H1 (cell line): ENCODE results near the gene PSMF1. TPM values are rescaled to one million over a fixed set of nuclear protein-coding genes. Genes with fewer than 3 reads are reported as not detected.

Experiments
- CTCF ChIA-PET: fragments of 300-600 bp; sonication (Branson Sonifier 250); formaldehyde crosslinking; loops from one replicate; lab custom pipeline; 2021; ENCODE audit not compliant: partially characterized antibody; lab: Charles Lee
- POLR2A ChIA-PET: fragments of 300-600 bp; sonication (Branson Sonifier 250); formaldehyde crosslinking; loops from one replicate; lab custom pipeline; 2021; ENCODE audit warnings: inconsistent platforms; ENCODE audit not compliant: partially characterized antibody; lab: Charles Lee
- DNase-seq, 2 experiments: peaks; one replicate each; pipeline versions ENCODE4 v3.0.0 to v3.0.0-alpha.2; 2010 to 2022; ENCODE audit warnings: low spot score in 2 of 2, low read depth in 1 of 2, mixed read lengths in 1 of 2
- FAIRE-seq: peaks from 2 replicates; lab custom pipeline; 2011; peaks lifted over from hg19 to GRCh38; lab: Jason Lieb, UNC
- H2AFZ ChIP-seq: 2 replicates; pipeline ENCODE4 v1.8.1; 2012; ENCODE audit warnings: low read length, inconsistent platforms
- H2AK5ac ChIP-seq: 2 replicates; pipeline ENCODE4 v1.6.1; 2013; ENCODE audit warnings: low read depth, low read length
- H2BK120ac ChIP-seq: replicated peaks from 2 replicates; pipeline ENCODE3; 2013; ENCODE audit warnings: low read depth, low read length, inconsistent platforms
- H2BK12ac ChIP-seq: 2 replicates; pipeline ENCODE4 v1.6.1; 2013; ENCODE audit warnings: low read depth, low read length
- H2BK15ac ChIP-seq: 2 replicates; pipeline ENCODE4 v1.6.1; 2013; ENCODE audit warnings: low read length
- H2BK20ac ChIP-seq: 2 replicates; pipeline ENCODE4 v1.6.1; 2013; ENCODE audit warnings: low read length
- H2BK5ac ChIP-seq: 2 replicates; pipeline ENCODE4 v1.6.1; 2013; ENCODE audit warnings: low read depth, low read length
- H3K14ac ChIP-seq: 2 replicates; pipeline ENCODE4 v1.6.1; 2013; ENCODE audit warnings: inconsistent platforms; ENCODE audit not compliant: insufficient read length
- H3K18ac ChIP-seq: 2 replicates; pipeline ENCODE4 v1.6.1; 2013; ENCODE audit warnings: low read length; ENCODE audit errors: extremely low read depth
- H3K23ac ChIP-seq: 2 replicates; pipeline ENCODE4 v1.6.1; 2013; ENCODE audit warnings: inconsistent platforms; ENCODE audit not compliant: insufficient read length
- H3K23me2 ChIP-seq: 2 replicates; pipeline ENCODE4 v1.6.1; 2013; ENCODE audit warnings: low read depth, low read length
- H3K27ac ChIP-seq: 2 replicates; pipeline ENCODE4 v1.6.1; 2011; ENCODE audit warnings: low read depth, low read length, inconsistent platforms
- H3K27me3 ChIP-seq, 4 experiments: replicated peaks in 1 of 4; 1 replicate in 1 of 4; 2 replicates in 3 of 4; pipeline versions ENCODE4 v1.6.1 to v1.8.1; 2011 to 2013; ENCODE audit warnings: low read length in 3 of 4, mild to moderate bottlenecking in 3 of 4, inconsistent platforms in 2 of 4, mixed read lengths in 2 of 4, moderate library complexity in 1 of 4; ENCODE audit not compliant: control insufficient read depth in 3 of 4, insufficient read depth in 3 of 4; ENCODE audit errors: extremely low read depth in 1 of 4
- H3K36me3 ChIP-seq, 4 experiments: 2 replicates each; pipeline versions ENCODE4 v1.6.1 to v1.8.1; 2011 to 2013; ENCODE audit warnings: mild to moderate bottlenecking in 4 of 4, low read length in 3 of 4, moderate library complexity in 2 of 4, control low read depth in 1 of 4, inconsistent platforms in 1 of 4; ENCODE audit not compliant: insufficient read depth in 4 of 4, control insufficient read depth in 2 of 4
- H3K4ac ChIP-seq: replicated peaks from 2 replicates; pipeline ENCODE3; 2013; ENCODE audit warnings: low read length, low read depth, mixed read lengths, inconsistent platforms; ENCODE audit not compliant: insufficient read length
- H3K4me1 ChIP-seq, 4 experiments: replicated peaks in 1 of 4; 1 replicate in 1 of 4; 2 replicates in 3 of 4; pipeline versions ENCODE4 v1.6.1 to v1.8.1; 2011 to 2013; ENCODE audit warnings: low read length in 3 of 4, inconsistent platforms in 2 of 4, mixed read lengths in 1 of 4; ENCODE audit not compliant: insufficient read depth in 4 of 4, control insufficient read depth in 3 of 4
- H3K4me2 ChIP-seq, 2 experiments: 2 replicates each; pipeline versions ENCODE4 v1.6.1 to v1.8.1; 2011 to 2013; ENCODE audit warnings: low read depth in 2 of 2, low read length in 2 of 2, control low read depth in 1 of 2, inconsistent platforms in 1 of 2, mild to moderate bottlenecking in 1 of 2; ENCODE audit not compliant: insufficient read depth in 1 of 2
- H3K4me3 ChIP-seq, 4 experiments: fragments of 200-600, 300-600 bp in 1 of 4; sonication (generic), shearing (Covaris generic), sonication (Bioruptor Twin) in 1 of 4; 2 replicates each; pipeline versions ENCODE4 v1.5.1 to v1.8.1; 2011 to 2016; ENCODE audit warnings: low read length in 4 of 4, low read depth in 3 of 4, control low read depth in 2 of 4, inconsistent platforms in 2 of 4, mild to moderate bottlenecking in 2 of 4, mixed read lengths in 1 of 4, moderate library complexity in 1 of 4; ENCODE audit not compliant: insufficient read depth in 2 of 4; ENCODE audit errors: extremely low read depth in 1 of 4
- H3K56ac ChIP-seq: replicated peaks from 2 replicates; pipeline ENCODE3; 2013; ENCODE audit warnings: low read depth, mild to moderate bottlenecking, mixed read lengths, low read length, inconsistent platforms; ENCODE audit not compliant: insufficient read length
- H3K79me1 ChIP-seq: 2 replicates; pipeline ENCODE4 v1.6.1; 2013; ENCODE audit warnings: low read depth, low read length, control low read depth
- H3K79me2 ChIP-seq, 2 experiments: 2 replicates each; pipeline versions ENCODE4 v1.6.1 to v1.8.1; 2012 to 2013; ENCODE audit warnings: low read length in 2 of 2, mild to moderate bottlenecking in 2 of 2, inconsistent platforms in 1 of 2; ENCODE audit not compliant: insufficient read depth in 2 of 2, control insufficient read depth in 1 of 2
- H3K9ac ChIP-seq, 4 experiments: replicated peaks in 1 of 4; 1 replicate in 1 of 4; 2 replicates in 3 of 4; pipeline versions ENCODE4 v1.6.1 to v1.8.1; 2011 to 2013; ENCODE audit warnings: low read depth in 3 of 4, low read length in 3 of 4, control low read depth in 2 of 4, mild to moderate bottlenecking in 2 of 4, moderate library complexity in 2 of 4, inconsistent platforms in 1 of 4; ENCODE audit errors: extremely low read depth in 1 of 4
- H3K9me3 ChIP-seq, 2 experiments: 2 replicates each; pipeline versions ENCODE4 v1.6.1 to v1.8.1; 2012 to 2013; ENCODE audit warnings: mild to moderate bottlenecking in 2 of 2, moderate library complexity in 2 of 2, control low read depth in 1 of 2, inconsistent platforms in 1 of 2, low read depth in 1 of 2, low read length in 1 of 2, mixed read lengths in 1 of 2; ENCODE audit not compliant: insufficient read depth in 2 of 2
- H4K20me1 ChIP-seq, 2 experiments: replicated peaks in 1 of 2; 2 replicates each; pipeline versions ENCODE3 to v1.8.1; 2011 to 2013; ENCODE audit warnings: inconsistent platforms in 2 of 2, low read length in 2 of 2, mild to moderate bottlenecking in 1 of 2; ENCODE audit not compliant: insufficient read depth in 2 of 2, control insufficient read depth in 1 of 2
- H4K5ac ChIP-seq: 2 replicates; pipeline ENCODE4 v1.6.1; 2013; ENCODE audit warnings: low read length, low read depth, mixed read lengths, inconsistent platforms; ENCODE audit not compliant: insufficient read length
- H4K8ac ChIP-seq: 2 replicates; pipeline ENCODE4 v1.8.0; 2013; ENCODE audit warnings: mild to moderate bottlenecking, moderate library complexity, low read length, inconsistent platforms; ENCODE audit not compliant: insufficient read depth; ENCODE audit errors: extremely low read depth
- H4K91ac ChIP-seq: replicated peaks from 2 replicates; pipeline ENCODE3; 2013; ENCODE audit warnings: low read length, mixed read lengths, inconsistent platforms; ENCODE audit not compliant: insufficient read length
- CEBPB ChIP-seq: IDR thresholded peaks from 2 replicates; pipeline ENCODE4 v1.6.1; 2012; ENCODE audit warnings: low read depth, low read length
- E2F6 ChIP-seq: IDR thresholded peaks from 2 replicates; pipeline ENCODE4 v1.6.1; 2012; ENCODE audit warnings: inconsistent platforms
- KDM1A ChIP-seq: fragments of 200-600, 300-600 bp; sonication (generic); IDR thresholded peaks from 2 replicates; pipeline ENCODE4 v1.7.1; 2016; ENCODE audit warnings: mild to moderate bottlenecking, low read length, borderline replicate concordance
- KDM4A ChIP-seq: IDR thresholded peaks from one replicate; pipeline ENCODE4 v1.7.1; 2012; ENCODE audit warnings: low read depth, mild to moderate bottlenecking, moderate library complexity, low read length, inconsistent platforms; ENCODE audit not compliant: severe bottlenecking
- RXRA ChIP-seq: IDR thresholded peaks from 2 replicates; pipeline ENCODE4 v1.6.1; 2011; ENCODE audit warnings: low read depth, mild to moderate bottlenecking, low read length, moderate library complexity; ENCODE audit not compliant: insufficient read depth
- WGBS, 2 experiments: shearing (Covaris generic) in 1 of 2; methylation state at CpG; one replicate each; pipeline versions ENCODE4 v1.1.6 to v1.1.7; 2013 to 2015; ENCODE audit warnings: low lambda C conversion rate in 2 of 2, mixed read lengths in 2 of 2, inconsistent platforms in 1 of 2, low coverage in 1 of 2, missing lambda C conversion rate in 1 of 2; ENCODE audit not compliant: insufficient replicate concordance in 2 of 2, insufficient coverage in 1 of 2, insufficient read length in 1 of 2; ENCODE audit errors: extremely low coverage in 1 of 2, missing lambda C conversion rate in 1 of 2; 5-methylcytosine and 5-hydroxymethylcytosine counted together
- polyA plus RNA-seq, 7 experiments: library from polyadenylated mRNA; depleted of rRNA in 3 of 7; stranded (reverse) in 5 of 7; unstranded in 2 of 7; fragments of >200 nt in 5 of 7; fragments of 200-250 nt in 2 of 7; gene quantifications; 1 replicate in 5 of 7; 2 replicates in 1 of 7; 4 replicates in 1 of 7; pipeline versions ENCODE4 v1.2.1 to v1.2.3, GENCODE V29; 2011 to 2013; ENCODE audit warnings: missing spikeins in 2 of 7, mixed read lengths in 2 of 7
- total RNA-seq: library from RNA; stranded (reverse); fragmentation: NEBNext Ultra II Directional; extraction: Animal tissue kit (Norgen Biotek cat#: 25700); gene quantifications from 2 replicates; pipeline ENCODE4 v1.2.1, GENCODE V29; 2021
- TF ChIP-seq, protein P1 (sequence below): IDR thresholded peaks from 2 replicates; pipeline ENCODE4 v1.6.1; 2011; ENCODE audit warnings: low read length, improper control_type of control experiment

The PSMF1 gene
- total and polyA plus RNA-seq, 2 of the 8 experiments (the other 6 are each of a cell fraction or from before 2014, with no cell fraction given) = 106 to 159 TPM

GRCh38 chr20:1203630-1204029 is 85.2 kb downstream of the PSMF1 start:
- POLR2A ChIA-PET = no interaction called here
- no peak overlapping the region for H3K23ac ChIP-seq

More at GRCh38 chr20:1203630-1204029, 85.2 kb downstream of the PSMF1 start:
- no peaks in the 10 kb centered on the region for H3K23me2 ChIP-seq
- H3K79me2 ChIP-seq = no peaks in the 10 kb centered on the region
- H4K20me1 ChIP-seq = no peaks in the 10 kb centered on the region
- no peaks in the 10 kb centered on the region for H3K36me3 ChIP-seq
- H3K27ac ChIP-seq = no peak overlapping the region
- no peaks in the 10 kb centered on the region for H3K79me1 ChIP-seq
- H3K27me3 ChIP-seq = no peaks in the 10 kb centered on the region; a peak in 2 of 7 replicates
- TF ChIP-seq E2F6 (no peak), KDM1A (no peak), CEBPB (no peak), RXRA (no peak), KDM4A (no peak)
- TF ChIP-seq, protein P1, sequence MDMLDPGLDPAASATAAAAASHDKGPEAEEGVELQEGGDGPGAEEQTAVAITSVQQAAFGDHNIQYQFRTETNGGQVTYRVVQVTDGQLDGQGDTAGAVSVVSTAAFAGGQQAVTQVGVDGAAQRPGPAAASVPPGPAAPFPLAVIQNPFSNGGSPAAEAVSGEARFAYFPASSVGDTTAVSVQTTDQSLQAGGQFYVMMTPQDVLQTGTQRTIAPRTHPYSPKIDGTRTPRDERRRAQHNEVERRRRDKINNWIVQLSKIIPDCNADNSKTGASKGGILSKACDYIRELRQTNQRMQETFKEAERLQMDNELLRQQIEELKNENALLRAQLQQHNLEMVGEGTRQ = no peak
- no peak overlapping the region for H2BK12ac ChIP-seq
- FAIRE-seq (no peak), DNase-seq (no peak)
- H4K8ac ChIP-seq = no peak overlapping the region
- H4K91ac ChIP-seq = no peak overlapping the region
- no peak overlapping the region for H4K5ac ChIP-seq
- no peak overlapping the region for H2AK5ac ChIP-seq
- no peak overlapping the region for H3K4me2 ChIP-seq
- no peak overlapping the region for H2BK5ac ChIP-seq
- H3K4ac ChIP-seq = no peak overlapping the region
- H2BK120ac ChIP-seq = no peak overlapping the region
- H2AFZ ChIP-seq = no peak overlapping the region
- H2BK15ac ChIP-seq = no peak overlapping the region
- 77% methylated on average over 5 of the region's 5 CpGs; no CpG with 5 or more reads in 1 of the 2 experiments for WGBS, 2 experiments
- no peak overlapping the region for H3K9ac ChIP-seq
- no peak overlapping the region for H3K4me3 ChIP-seq
- H3K4me1 ChIP-seq = no peaks in the 10 kb centered on the region
- H3K9me3 ChIP-seq = no peaks in the 10 kb centered on the region
- no peak overlapping the region for H3K18ac ChIP-seq
- H3K56ac ChIP-seq = no peak overlapping the region
- no peak overlapping the region for H2BK20ac ChIP-seq
- no peak overlapping the region for H3K14ac ChIP-seq
- CTCF ChIA-PET = interaction anchor here (1.2 to 11.9 kb wide), 2 partner anchors 7 to 25 kb away, joined by 4 to 101 read pairs; no protein-coding TSS in a partner anchor
